ENCODE measurements around the gene TRAF2.
A peak's percentile ranks its signal among the peaks of the same experiment; 100 is the strongest.

The TRAF2 gene

GRCh38 chr9:136937186-136938001 lies 51.1 kb downstream of the TRAF2 start:
- no peak for ATAC-seq

GRCh38 chr9:136939431-136939995 lies 53.2 kb downstream of the TRAF2 start:
- ATAC-seq (no peak), DNase-seq (no peak)

More at GRCh38 chr9:136937186-136938001, 51.1 kb downstream of the TRAF2 start:
- no peak for DNase-seq

GRCh38 chr9:136939996-136940525 lies 53.7 kb downstream of the TRAF2 start:
- DNase-seq (no peak), ATAC-seq (no peak)

GRCh38 chr9:136940526-136941230 lies 54.4 kb downstream of the TRAF2 start:
- ATAC-seq = no peak
- DNase-seq = no peak

GRCh38 chr9:136941231-136942111 lies 55.2 kb downstream of the TRAF2 start:
- no peak for ATAC-seq
- no peak for DNase-seq

- ATAC-seq (no peak), DNase-seq (no peak)
Measured at GRCh38 chr9:136942112-136942880, 56.0 kb downstream of the TRAF2 start.

- DNase-seq (no peak), ATAC-seq (no peak)
Measured at GRCh38 chr9:136942881-136943230, 56.5 kb downstream of the TRAF2 start.

GRCh38 chr9:136943291-136944211 lies 57.2 kb downstream of the TRAF2 start:
- DNase-seq (peak; percentile 57), ATAC-seq (peak; percentile 16)

GRCh38 chr9:136944212-136944518 lies 57.8 kb downstream of the TRAF2 start:
- peak; percentile 41 for ATAC-seq
- DNase-seq = peak; percentile 56

GRCh38 chr9:136944519-136945332 lies 58.4 kb downstream of the TRAF2 start, which contains the start of the genes C8G and FBXW5:
Gene C8G, plus strand, starts transcription at chr9:136945243. Its CDS starts 78 bp downstream, at chr9:136945321.
Gene FBXW5, minus strand, starts transcription at chr9:136944738. Its CDS starts 655 bp downstream, at chr9:136944083.
- DNase-seq (peak; percentile 96), ATAC-seq (peak; percentile 75)

GRCh38 chr9:136945333-136946227 lies 59.3 kb downstream of the TRAF2 start:
- ATAC-seq = no peak

GRCh38 chr9:136946228-136947027 lies 60.1 kb downstream of the TRAF2 start:
- ATAC-seq = no peak

More at GRCh38 chr9:136945333-136946227, 59.3 kb downstream of the TRAF2 start:
- DNase-seq = no peak

GRCh38 chr9:136947028-136947891 lies 60.9 kb downstream of the TRAF2 start:
- ATAC-seq = no peak
- DNase-seq = peak; percentile 4

More at GRCh38 chr9:136946228-136947027, 60.1 kb downstream of the TRAF2 start:
- peak; percentile 5 for DNase-seq

- ATAC-seq (no peak), DNase-seq (peak; percentile 62)
Measured at GRCh38 chr9:136947955-136948510, 61.7 kb downstream of the TRAF2 start.

GRCh38 chr9:136949239-136949816 lies 63.0 kb downstream of the TRAF2 start:
- ATAC-seq = no peak
- DNase-seq = no peak

Data from stimulated activated naive CD8-positive, alpha-beta T cell treated with anti-CD3 and anti-CD28 coated beads, Interleukin-15, Interleukin-2, amounts not matched to agents 100 U/mL and 50 U/mL, for 24 hours (primary cell).